Keratinocyte (primary cell): Measurements from ENCODE around the gene BCL2L11. TPM values are rescaled to one million over a fixed set of nuclear protein-coding genes. Genes with fewer than 3 reads are reported as not detected.

ENCODE experiments used
- DNase-seq: peaks from one replicate; pipeline ENCODE4 v3.0.0-alpha.2; 2011; ENCODE audit warnings: low read depth, missing footprints, low spot score
- FAIRE-seq: peaks from 2 replicates; lab custom pipeline; 2011; peaks lifted over from hg19 to GRCh38; lab: Jason Lieb, UNC
- H2AFZ ChIP-seq: 2 replicates; pipeline ENCODE4 v1.6.0; 2012; ENCODE audit warnings: low read length, control low read depth, inconsistent platforms; ENCODE audit not compliant: control insufficient read depth
- H3K27ac ChIP-seq: 2 replicates; pipeline ENCODE4 v1.5.1; 2011; ENCODE audit warnings: low read length; ENCODE audit not compliant: control insufficient read depth, insufficient read depth
- H3K27me3 ChIP-seq: 3 replicates; pipeline ENCODE4 v1.6.0; 2011; ENCODE audit warnings: low read length; ENCODE audit not compliant: control insufficient read depth, insufficient read depth; ENCODE audit errors: extremely low read depth
- H3K36me3 ChIP-seq, 2 experiments: 2 replicates in 1 of 2; 3 replicates in 1 of 2; pipeline ENCODE4 v1.5.1; 2011; ENCODE audit warnings: low read length in 2 of 2, mild to moderate bottlenecking in 1 of 2; ENCODE audit not compliant: control insufficient read depth in 2 of 2, insufficient read depth in 2 of 2; ENCODE audit errors: extremely low read depth in 1 of 2
- H3K4me1 ChIP-seq: 3 replicates; pipeline ENCODE4 v1.5.1; 2011; ENCODE audit warnings: low read length; ENCODE audit not compliant: control insufficient read depth, insufficient read depth; ENCODE audit errors: extremely low read depth
- H3K4me2 ChIP-seq: 3 replicates; pipeline ENCODE4 v1.6.0; 2011; ENCODE audit warnings: low read depth, low read length; ENCODE audit not compliant: control insufficient read depth, insufficient read depth; ENCODE audit errors: extremely low read depth
- H3K4me3 ChIP-seq, 3 experiments: fragments of 200-600 bp in 1 of 3; sonication (generic) in 1 of 3; 2 replicates in 2 of 3; 3 replicates in 1 of 3; pipeline ENCODE4 v1.5.1; 2011 to 2016; ENCODE audit warnings: low read length in 3 of 3, mild to moderate bottlenecking in 3 of 3, control low read depth in 2 of 3, inconsistent platforms in 1 of 3, low read depth in 1 of 3, mixed read lengths in 1 of 3, mixed run types in 1 of 3, moderate library complexity in 1 of 3; ENCODE audit not compliant: control insufficient read depth in 2 of 3, insufficient read depth in 2 of 3; ENCODE audit errors: extremely low read depth in 1 of 3
- H3K79me2 ChIP-seq: 2 replicates; pipeline ENCODE4 v1.6.0; 2012; ENCODE audit warnings: low read length; ENCODE audit not compliant: control insufficient read depth, insufficient read depth
- H3K9ac ChIP-seq: 3 replicates; pipeline ENCODE4 v1.6.0; 2011; ENCODE audit warnings: low read length; ENCODE audit not compliant: control insufficient read depth, insufficient read depth; ENCODE audit errors: extremely low read depth
- H3K9me1 ChIP-seq: 3 replicates; pipeline ENCODE4 v1.6.0; 2011; ENCODE audit warnings: low read length; ENCODE audit not compliant: control insufficient read depth, insufficient read depth; ENCODE audit errors: extremely low read depth
- H3K9me3 ChIP-seq: 2 replicates; pipeline ENCODE4 v1.5.1; 2012; ENCODE audit warnings: low read depth, low read length; ENCODE audit not compliant: control insufficient read depth
- H4K20me1 ChIP-seq: 3 replicates; pipeline ENCODE4 v1.6.0; 2011; ENCODE audit warnings: low read length; ENCODE audit not compliant: control insufficient read depth, insufficient read depth; ENCODE audit errors: extremely low read depth
- CTCF ChIP-seq, 3 experiments: IDR thresholded peaks in 1 of 3; conservative IDR thresholded peaks in 1 of 3; optimal IDR thresholded peaks in 1 of 3; 2 replicates in 2 of 3; 3 replicates in 1 of 3; pipeline versions ENCODE3 to v1.5.1; 2011; ENCODE audit warnings: low read length in 3 of 3, mild to moderate bottlenecking in 3 of 3, moderate library complexity in 2 of 3, control low read depth in 1 of 3, inconsistent platforms in 1 of 3; ENCODE audit not compliant: insufficient read depth in 2 of 3; ENCODE audit errors: extremely low read depth in 1 of 3
- EZH2 ChIP-seq: IDR thresholded peaks from one replicate; pipeline ENCODE4 v1.6.1; 2012; ENCODE audit warnings: inconsistent platforms, mild to moderate bottlenecking, low read length, moderate library complexity
- dilution Hi-C: fragments of 300-500 bp; cut with MboI; formaldehyde crosslinking; loops from one replicate; pipeline ENCODE4 v1.7.0; 2020; ENCODE audit warnings: low sequenced_read_pairs; ENCODE audit not compliant: extremely low pct_ligation_motif_present
- polyA plus RNA-seq, 5 experiments: library from polyadenylated mRNA; depleted of rRNA in 3 of 5; stranded (reverse) in 3 of 5; stranded (forward) in 1 of 5; unstranded in 1 of 5; fragments of >200 nt; gene quantifications; 1 replicate in 1 of 5; 2 replicates in 3 of 5; 3 replicates in 1 of 5; pipeline versions ENCODE4 v1.2.1 to v1.2.3, GENCODE V29; 2011 to 2012; ENCODE audit warnings: missing spikeins in 2 of 5, low read depth in 1 of 5, low replicate concordance in 1 of 5

BCL2L11 gene
- polyA plus RNA-seq, 1 donor (not counting 4 experiments of a cell fraction or from before 2014, with no cell fraction given), result 1.9 TPM

- H3K27me3 ChIP-seq, result no peaks in the 10 kb centered on the region
- peaks cover 25% of the 10 kb centered on the region for H3K4me1 ChIP-seq
- no peaks in the 10 kb centered on the region for H4K20me1 ChIP-seq
- H3K9ac ChIP-seq, result no peak overlapping the region
- no peak overlapping the region for H3K4me2 ChIP-seq
- H3K9me1 ChIP-seq, result peaks cover 2% of the 10 kb centered on the region
- H3K79me2 ChIP-seq, result peaks cover 1% of the 10 kb centered on the region
- dilution Hi-C loops, result no loop called here
- TF ChIP-seq EZH2 (no peak), CTCF (optimal IDR thresholded peaks at IDR 0.05 in 1 of 3, IDR thresholded peaks at IDR 0.05 in 1 of 3, conservative IDR thresholded peaks at IDR 0.05 in 1 of 3; ENCODE audit: extremely low read depth in 1 of 3, insufficient read depth in 2 of 3, low read length in 3 of 3) (no peak)
- H3K4me3 ChIP-seq, result no peak overlapping the region
- DNase-seq (no peak), FAIRE-seq (no peak)
- no peak overlapping the region for H3K27ac ChIP-seq
- no peaks in the 10 kb centered on the region for H3K9me3 ChIP-seq
- peaks cover 0 to 2% of the 10 kb centered on the region in 2 experiments for H3K36me3 ChIP-seq
- H2AFZ ChIP-seq, result no peak overlapping the region
Measured at GRCh38 chr2:111156529-111156928, 35.8 kb downstream of the BCL2L11 start.

- no peak overlapping the region for H3K4me3 ChIP-seq
- dilution Hi-C loops, result no loop called here
- H3K27me3 ChIP-seq, result no peaks in the 10 kb centered on the region
- H3K9me3 ChIP-seq, result no peaks in the 10 kb centered on the region
- H3K9me1 ChIP-seq, result peaks cover 2% of the 10 kb centered on the region
- H2AFZ ChIP-seq, result no peak overlapping the region
- no peak for FAIRE-seq
- no peak overlapping the region for H3K4me2 ChIP-seq
- H3K9ac ChIP-seq, result no peak overlapping the region
- no peaks in the 10 kb centered on the region for H4K20me1 ChIP-seq
- H3K36me3 ChIP-seq, result peaks cover 0 to 2% of the 10 kb centered on the region in 2 experiments
- TF ChIP-seq EZH2 (no peak), CTCF (optimal IDR thresholded peaks at IDR 0.05 in 1 of 3, IDR thresholded peaks at IDR 0.05 in 1 of 3, conservative IDR thresholded peaks at IDR 0.05 in 1 of 3; ENCODE audit: extremely low read depth in 1 of 3, insufficient read depth in 2 of 3, low read length in 3 of 3) (no peak)
- H3K27ac ChIP-seq, result no peak overlapping the region
- H3K79me2 ChIP-seq, result peaks cover 1% of the 10 kb centered on the region
- DNase-seq, result no peak
- H3K4me1 ChIP-seq, result peaks cover 25% of the 10 kb centered on the region
Measured at GRCh38 chr2:111157071-111157661, 36.5 kb downstream of the BCL2L11 start.
